ENCODE data around the gene CLEC2A. TPM values are rescaled to one million over a fixed set of nuclear protein-coding genes. Genes with fewer than 3 reads are reported as not detected.

Gene CLEC2A
- total and polyA plus RNA-seq, 7 experiments from 2014 or later: 0.22 TPM; not detected in 6

DNA sequence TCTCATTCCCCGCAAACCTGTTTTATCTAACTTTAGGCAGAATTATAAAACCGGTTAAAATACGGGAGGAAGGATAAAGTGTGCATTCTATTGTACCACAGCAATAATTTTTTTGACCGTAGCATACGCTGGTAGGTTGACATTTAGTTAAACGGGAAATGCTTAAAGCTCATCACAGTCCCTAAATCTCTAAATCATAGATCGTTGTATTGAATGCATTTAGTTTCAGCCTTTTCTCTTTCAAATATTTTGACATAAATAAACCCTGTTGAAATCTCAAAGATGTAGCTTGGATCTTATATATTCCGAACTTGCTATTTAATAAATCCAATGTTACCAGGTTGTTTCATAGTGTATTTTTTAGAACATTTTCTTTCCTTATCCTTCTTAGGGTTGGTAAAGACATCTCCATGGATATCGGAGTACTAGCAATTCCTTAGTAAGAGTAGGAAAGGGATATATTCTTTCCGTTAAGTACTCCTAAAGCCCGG is 63.8 kb downstream of the CLEC2A start:
- peak overlapping the region; percentile 87 to 99 (median 93) for H3K4me3 Mint-ChIP-seq
- ChIA-PET POLR2A (interaction anchor here (0.5 to 4.2 kb wide), 22 partner anchors 13 to 499 kb away, joined by 3 to 88 read pairs (median 5); partner anchors contain the start of genes CD69, CLEC2D and GABARAPL1), CTCF (interaction anchor here (0.6 kb wide), 1 partner anchor 52 kb away, joined by 3 read pairs; no protein-coding TSS in a partner anchor)
- peaks cover 4 to 25% (median 12%) of the 10 kb centered on the region in 5 donors for H3K36me3 Mint-ChIP-seq
- DNase-seq (peak in 5 of 9 donors; percentile 20 to 45 (median 29)), ATAC-seq (no peak)
- intact Hi-C loops (cut with micrococcal nuclease): loop anchor here (1.0 to 5.0 kb wide), 12 partner anchors 14 to 744 kb away; partner anchors contain the start of genes GABARAPL1 (in 1 of the 2) and MAGOHB (in 1 of the 2)
- H3K4me3 ChIP-seq (ENCODE audit: low read length): peak overlapping the region; percentile 68
- H3K27me3 ChIP-seq (ENCODE audit: control insufficient read depth in 2 of 2, insufficient read depth in 2 of 2, low read length in 2 of 2): no peaks in the 10 kb centered on the region
- H3K4me1 ChIP-seq (ENCODE audit: control insufficient read depth in 2 of 2, insufficient read depth in 2 of 2, low read length in 2 of 2): peaks cover 7 to 15% of the 10 kb centered on the region in 2 donors
- peak overlapping the region; percentile 94 for H3K27ac ChIP-seq (ENCODE audit: low read depth, low read length)
- H3K27me3 Mint-ChIP-seq: no peaks in the 10 kb centered on the region
- H3K4me1 Mint-ChIP-seq: peaks cover 18 to 52% (median 40%) of the 10 kb centered on the region in 7 donors
- H3K9me3 Mint-ChIP-seq: peaks cover 4 to 10% (median 9%) of the 10 kb centered on the region in 11 donors
- H3K9me3 ChIP-seq (ENCODE audit: control insufficient read depth in 2 of 3, low read length in 3 of 3): peaks cover 0 to under 1% (median 0%) of the 10 kb centered on the region in 3 experiments
- H3K36me3 ChIP-seq (ENCODE audit: control insufficient read depth in 2 of 3, insufficient read depth in 3 of 3, low read length in 3 of 3): no peaks in the 10 kb centered on the region
- peak overlapping the region; percentile 97 to 100 (median 99) for H3K27ac Mint-ChIP-seq

DNA sequence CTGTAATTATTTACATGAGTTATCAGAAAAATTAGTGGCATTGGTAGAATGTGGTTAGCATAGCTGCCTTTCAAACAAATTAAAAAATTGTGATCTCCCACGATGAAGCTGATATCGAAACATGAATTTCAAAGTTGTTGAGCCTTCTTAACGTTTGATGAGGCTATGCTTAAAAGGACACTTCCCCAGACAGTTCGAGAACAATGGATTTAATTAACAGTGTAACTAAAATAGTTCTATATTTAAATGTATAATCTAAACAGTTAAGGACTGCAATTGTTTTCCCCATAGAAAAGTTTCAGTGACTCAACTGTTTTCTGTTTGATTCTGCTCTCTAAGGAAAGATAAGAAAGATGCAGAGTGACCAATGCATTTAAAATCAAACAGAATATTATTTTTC is 64.6 kb downstream of the CLEC2A start:
- Histone ChIP-seq H3K36me3 (ENCODE audit: control insufficient read depth in 2 of 3, insufficient read depth in 3 of 3, low read length in 3 of 3) (peaks cover 0 to 5% (median 0%) of the 10 kb centered on the region in 3 experiments), H3K27me3 (ENCODE audit: control insufficient read depth in 2 of 2, insufficient read depth in 2 of 2, low read length in 2 of 2) (no peaks in the 10 kb centered on the region), H3K9me3 (ENCODE audit: control insufficient read depth in 2 of 3, low read length in 3 of 3) (peaks cover 0 to 4% (median 0%) of the 10 kb centered on the region in 3 experiments), H3K4me3 (ENCODE audit: low read length) (peak overlapping the region; percentile 70), H3K4me1 (ENCODE audit: control insufficient read depth in 2 of 2, insufficient read depth in 2 of 2, low read length in 2 of 2) (peaks cover 12 to 21% of the 10 kb centered on the region in 2 donors), H3K27ac (ENCODE audit: low read depth, low read length) (peak overlapping the region; percentile 94)
- POLR2A ChIA-PET: interaction anchor here (0.6 to 4.2 kb wide), 18 partner anchors 22 to 857 kb away, joined by 3 to 88 read pairs (median 4); partner anchors contain the start of genes CD69 and GABARAPL1
- Mint-ChIP-seq H3K4me3 (peak overlapping the region; percentile 82 to 99 (median 92)), H3K27ac (peak overlapping the region; percentile 84 to 100 (median 92)), H3K27me3 (no peaks in the 10 kb centered on the region), H3K36me3 (peaks cover 12 to 33% (median 19%) of the 10 kb centered on the region in 5 donors), H3K4me1 (peaks cover 25 to 55% (median 43%) of the 10 kb centered on the region in 7 donors), H3K9me3 (peaks cover 5 to 18% (median 11%) of the 10 kb centered on the region in 11 donors)
- CTCF ChIA-PET: interaction anchor here (0.6 to 1.3 kb wide), 4 partner anchors 54 to 118 kb away, joined by 3 to 4 read pairs (median 4); no protein-coding TSS in a partner anchor
- no peak for ATAC-seq
- peak in 1 of 9 donors; percentile 26 for DNase-seq
- intact Hi-C loops (cut with micrococcal nuclease): loop anchor here (2.0 to 5.0 kb wide), 5 partner anchors 40 to 855 kb away; partner anchors contain the start of genes MAGOHB (in 1 of the 2) and YBX3 (in 1 of the 2)

DNA sequence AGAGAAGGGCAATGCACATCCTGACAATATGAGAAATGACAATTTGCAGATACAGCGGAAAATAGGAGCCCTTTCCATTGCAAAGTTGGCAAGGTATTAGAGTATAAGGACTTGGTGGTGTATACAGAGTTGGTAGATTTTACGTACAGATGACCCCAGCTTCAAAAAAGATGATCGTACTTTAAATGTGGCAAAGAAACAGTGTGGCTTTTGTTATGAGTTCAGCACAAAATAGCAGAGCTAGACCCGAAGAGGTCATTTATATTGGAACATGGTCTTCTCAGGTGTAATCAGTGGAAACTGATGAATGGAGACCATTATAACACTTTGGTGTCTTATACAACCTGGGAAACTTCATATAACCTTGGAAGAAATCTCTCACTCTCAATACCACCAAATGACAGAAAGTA is 65.3 kb downstream of the CLEC2A start:
- CTCF ChIA-PET: interaction anchor here (0.7 to 1.6 kb wide), 7 partner anchors 53 to 124 kb away, joined by 3 to 5 read pairs (median 4); no protein-coding TSS in a partner anchor
- peaks cover 29 to 55% (median 46%) of the 10 kb centered on the region in 7 donors for H3K4me1 Mint-ChIP-seq
- DNase-seq: no peak

DNA sequence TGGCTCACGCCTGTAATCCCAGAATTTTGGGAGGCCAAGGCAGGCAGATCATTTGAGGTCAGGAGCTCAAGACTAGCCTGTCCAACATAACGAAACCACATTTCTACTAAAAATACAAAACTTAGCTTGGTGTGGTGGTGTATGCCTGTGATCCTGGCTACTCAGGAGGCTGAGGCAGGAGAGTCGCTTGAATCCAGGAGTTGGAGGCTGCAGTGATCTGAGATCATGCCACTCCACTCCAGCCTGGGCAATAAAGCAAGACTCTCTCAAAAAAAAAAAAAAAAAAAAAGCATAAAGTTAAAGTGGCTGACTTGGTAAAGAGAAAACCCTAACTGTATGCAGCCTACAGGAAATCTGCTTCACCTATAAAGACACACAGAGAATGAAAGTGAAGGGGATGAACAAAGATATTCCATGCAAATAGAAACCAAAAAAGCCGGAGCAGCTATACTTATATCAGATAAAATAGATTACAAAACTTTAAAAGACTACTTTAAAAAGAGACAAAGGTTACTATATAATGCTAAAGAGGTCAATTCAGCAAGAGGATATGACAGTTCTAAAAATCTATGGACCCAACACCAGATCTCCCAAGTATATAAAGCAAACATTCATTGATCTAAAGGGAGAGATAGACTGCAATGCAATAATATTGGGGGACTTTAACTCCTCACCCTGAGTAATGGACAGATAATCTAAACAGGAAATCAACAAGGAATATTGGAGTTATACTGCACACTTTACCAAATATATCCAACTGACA is 67.1 kb downstream of the CLEC2A start:
- peak overlapping the region; percentile 76 to 100 (median 92) for H3K27ac Mint-ChIP-seq
- peaks cover 14 to 40% (median 34%) of the 10 kb centered on the region in 5 donors for H3K36me3 Mint-ChIP-seq
- ChIA-PET POLR2A (interaction anchor here (0.6 to 1.0 kb wide), 4 partner anchors 11 to 62 kb away, joined by 3 read pairs; no protein-coding TSS in a partner anchor), CTCF (no interaction called here)
- peaks cover 5 to 18% (median 11%) of the 10 kb centered on the region in 11 donors for H3K9me3 Mint-ChIP-seq
- H3K4me3 Mint-ChIP-seq: peak overlapping the region; percentile 83 to 99 (median 92)
- Histone ChIP-seq H3K9me3 (ENCODE audit: control insufficient read depth in 2 of 3, low read length in 3 of 3) (peaks cover 0 to 4% (median 0%) of the 10 kb centered on the region in 3 experiments), H3K27me3 (ENCODE audit: control insufficient read depth in 2 of 2, insufficient read depth in 2 of 2, low read length in 2 of 2) (no peaks in the 10 kb centered on the region), H3K27ac (ENCODE audit: low read depth, low read length) (peak overlapping the region; percentile 94), H3K4me3 (ENCODE audit: low read length) (peak overlapping the region; percentile 60), H3K36me3 (ENCODE audit: control insufficient read depth in 2 of 3, insufficient read depth in 3 of 3, low read length in 3 of 3) (peaks cover 0 to 5% (median 3%) of the 10 kb centered on the region in 3 experiments), H3K4me1 (ENCODE audit: control insufficient read depth in 2 of 2, insufficient read depth in 2 of 2, low read length in 2 of 2) (peaks cover 13 to 20% of the 10 kb centered on the region in 2 donors)
- peaks cover 36 to 59% (median 47%) of the 10 kb centered on the region in 7 donors for H3K4me1 Mint-ChIP-seq
- peak; percentile 33 for ATAC-seq
- intact Hi-C loops (cut with micrococcal nuclease): loop anchor here (1.0 to 5.0 kb wide), 6 partner anchors 20 to 747 kb away; partner anchors contain the start of gene MAGOHB (in 1 of the 2)
- DNase-seq: peak in 7 of 9 donors; percentile 14 to 41 (median 23)
- no peaks in the 10 kb centered on the region for H3K27me3 Mint-ChIP-seq

More for the DNA sequence above, 65.3 kb downstream of the CLEC2A start:
- Mint-ChIP-seq H3K9me3 (peaks cover 5 to 18% (median 11%) of the 10 kb centered on the region in 11 donors), H3K27ac (peak overlapping the region; percentile 68 to 100 (median 92)), H3K4me3 (peak overlapping the region; percentile 82 to 99 (median 92)), H3K36me3 (peaks cover 14 to 34% (median 25%) of the 10 kb centered on the region in 5 donors), H3K27me3 (no peaks in the 10 kb centered on the region)
- H3K9me3 ChIP-seq (ENCODE audit: control insufficient read depth in 2 of 3, low read length in 3 of 3): peaks cover 0 to 4% (median 0%) of the 10 kb centered on the region in 3 experiments
- H3K4me1 ChIP-seq (ENCODE audit: control insufficient read depth in 2 of 2, insufficient read depth in 2 of 2, low read length in 2 of 2): peaks cover 13 to 23% of the 10 kb centered on the region in 2 donors
- peak overlapping the region; percentile 94 for H3K27ac ChIP-seq (ENCODE audit: low read depth, low read length)
- intact Hi-C loops (cut with micrococcal nuclease): loop anchor here (1.0 to 5.0 kb wide), 7 partner anchors 7 to 856 kb away; partner anchors contain the start of genes MAGOHB (in 1 of the 2) and YBX3 (in 1 of the 2)
- POLR2A ChIA-PET: interaction anchor here (0.6 to 4.2 kb wide), 16 partner anchors 11 to 493 kb away, joined by 3 to 88 read pairs (median 4); partner anchors contain the start of gene CD69
- H3K4me3 ChIP-seq (ENCODE audit: low read length): peak overlapping the region; percentile 70
- no peaks in the 10 kb centered on the region for H3K27me3 ChIP-seq (ENCODE audit: control insufficient read depth in 2 of 2, insufficient read depth in 2 of 2, low read length in 2 of 2)
- no peak for ATAC-seq
- H3K36me3 ChIP-seq (ENCODE audit: control insufficient read depth in 2 of 3, insufficient read depth in 3 of 3, low read length in 3 of 3): peaks cover 0 to 5% (median 0%) of the 10 kb centered on the region in 3 experiments

Other genes with a start within 250 kb of the CLEC2A start
- gene CLECL1, start 199.3 kb downstream of the CLEC2A start, total RNA-seq: 1 to 10 TPM in 2 of 5 experiments, under 1 TPM in 1, not detected in 2; 0.43 to 6.1 (median 2.5) TPM
- under 1 TPM; 0.38 to 0.39 TPM for gene CLECL1, start 199.3 kb downstream of the CLEC2A start, polyA plus RNA-seq
- gene CD69, start 171.5 kb downstream of the CLEC2A start, total RNA-seq: 100 to 1,000 TPM in 3 of 5 experiments, 10 to 100 TPM in 2; 25.8 to 588 (median 125) TPM
- 100 to 1,000 TPM; 113 to 201 TPM for gene CD69, start 171.5 kb downstream of the CLEC2A start, polyA plus RNA-seq
- 10 to 100 TPM in 1 of 5 experiments, 1 to 10 TPM in 2, under 1 TPM in 2; 0.35 to 34.8 (median 1.0) TPM for gene KLRF1, start 104.9 kb downstream of the CLEC2A start, total RNA-seq
- gene KLRF1, start 104.9 kb downstream of the CLEC2A start, polyA plus RNA-seq: 1 to 10 TPM; 1.3 to 1.6 TPM
- gene CLEC2B, start 63.0 kb downstream of the CLEC2A start, total RNA-seq: 10 to 100 TPM; 50.1 to 86.8 (median 73.8) TPM
- gene CLEC2B, start 63.0 kb downstream of the CLEC2A start, polyA plus RNA-seq: 10 to 100 TPM; 22.1 to 61.2 TPM
- not detected for gene KLRF2, start 50.9 kb downstream of the CLEC2A start, total RNA-seq
- not detected for gene KLRF2, start 50.9 kb downstream of the CLEC2A start, polyA plus RNA-seq
- 10 to 100 TPM in 1 of 5 experiments, 1 to 10 TPM in 2, not detected in 2; 3.2 to 47.8 (median 4.2) TPM for gene CLEC12A, start 39.0 kb upstream of the CLEC2A start, total RNA-seq
- gene CLEC12A, start 39.0 kb upstream of the CLEC2A start, polyA plus RNA-seq: under 1 TPM in 1 of 2 donors, not detected in 1; 0.31 TPM
- under 1 TPM in 1 of 5 experiments, not detected in 4; 0.91 TPM for gene CLEC1B, start 66.8 kb upstream of the CLEC2A start, total RNA-seq
- gene CLEC1B, start 66.8 kb upstream of the CLEC2A start, polyA plus RNA-seq: not detected
- gene CLEC12B, start 78.3 kb upstream of the CLEC2A start, total RNA-seq: 1 to 10 TPM in 1 of 5 experiments, under 1 TPM in 2, not detected in 2; 0.42 to 7.4 (median 0.87) TPM
- not detected for gene CLEC12B, start 78.3 kb upstream of the CLEC2A start, polyA plus RNA-seq
- gene CLEC9A, start 98.3 kb upstream of the CLEC2A start, total RNA-seq: under 1 TPM in 2 of 5 experiments, not detected in 3; 0.29 to 0.64 TPM
- gene CLEC9A, start 98.3 kb upstream of the CLEC2A start, polyA plus RNA-seq: not detected
- gene CLEC1A, start 166.6 kb upstream of the CLEC2A start, total RNA-seq: 1 to 10 TPM in 1 of 5 experiments, not detected in 4; 1.0 TPM
- not detected for gene CLEC1A, start 166.6 kb upstream of the CLEC2A start, polyA plus RNA-seq
- 100 to 1,000 TPM in 1 of 5 experiments, 10 to 100 TPM in 1, 1 to 10 TPM in 2, not detected in 1; 1.5 to 121 (median 7.2) TPM for gene CLEC7A, start 197.8 kb upstream of the CLEC2A start, total RNA-seq
- gene CLEC7A, start 197.8 kb upstream of the CLEC2A start, polyA plus RNA-seq: not detected
- gene OLR1, start 239.8 kb upstream of the CLEC2A start, total RNA-seq: 1 to 10 TPM in 2 of 5 experiments, not detected in 3; 3.1 to 4.0 TPM
- not detected for gene OLR1, start 239.8 kb upstream of the CLEC2A start, polyA plus RNA-seq
- under 1 TPM in 1 of 5 experiments, not detected in 4; 0.47 TPM for gene TMEM52B, start 246.7 kb upstream of the CLEC2A start, total RNA-seq
- not detected for gene TMEM52B, start 246.7 kb upstream of the CLEC2A start, polyA plus RNA-seq

Measured in naive thymus-derived CD4-positive, alpha-beta T cell (primary cell).